Endothelial cell of umbilical vein (primary cell): ENCODE data around the gene GLRB. TPM values are rescaled to one million over a fixed set of nuclear protein-coding genes. Genes with fewer than 3 reads are reported as not detected.

Experiments used
- BruUV-seq: library from RNA; stranded (reverse); fragments of 400-500 nt; replicated peaks from 2 replicates; lab custom pipeline; 2021; lab: Mats Ljungman, UMichigan
- CTCF ChIA-PET: fragments of 300-600, 350-600 bp; sonication (Branson Sonifier 250); formaldehyde crosslinking; loops from one replicate; lab custom pipeline; 2021; ENCODE audit warnings: antibody characterized with exemption, inconsistent platforms; lab: Charles Lee
- POLR2A ChIA-PET: fragments of 300-600, 350-600 bp; sonication (Branson Sonifier 250); formaldehyde crosslinking; loops from one replicate; lab custom pipeline; 2021; ENCODE audit warnings: antibody characterized with exemption, inconsistent platforms; lab: Charles Lee
- DNase-seq: peaks from one replicate; pipeline ENCODE4 v3.0.0-alpha.2; 2011; ENCODE audit warnings: low read depth, low spot score
- FAIRE-seq: peaks from 2 replicates; lab custom pipeline; 2011; peaks lifted over from hg19 to GRCh38; lab: Jason Lieb, UNC
- H2AFZ ChIP-seq: 2 replicates; pipeline ENCODE4 v1.6.0; 2012; ENCODE audit warnings: low read depth, low read length, control low read depth, inconsistent platforms
- H3K27ac ChIP-seq: 2 replicates; pipeline ENCODE4 v1.5.1; 2011; ENCODE audit warnings: low read depth, mild to moderate bottlenecking, control low read depth, low read length, moderate library complexity; ENCODE audit not compliant: insufficient read depth
- H3K27me3 ChIP-seq, 2 experiments: 2 replicates each; pipeline versions ENCODE4 v1.6.0 to v1.6.1; 2011; ENCODE audit warnings: low read length in 2 of 2, mixed read lengths in 1 of 2; ENCODE audit not compliant: control insufficient read depth in 2 of 2, insufficient read depth in 2 of 2
- H3K36me3 ChIP-seq, 2 experiments: 2 replicates in 1 of 2; 3 replicates in 1 of 2; pipeline ENCODE4 v1.5.1; 2011; ENCODE audit warnings: low read length in 2 of 2, mild to moderate bottlenecking in 1 of 2, moderate library complexity in 1 of 2; ENCODE audit not compliant: control insufficient read depth in 2 of 2, insufficient read depth in 2 of 2; ENCODE audit errors: extremely low read depth in 1 of 2
- H3K4me1 ChIP-seq: 3 replicates; pipeline ENCODE4 v1.5.1; 2011; ENCODE audit warnings: mild to moderate bottlenecking, low read length; ENCODE audit not compliant: control insufficient read depth, insufficient read depth; ENCODE audit errors: extremely low read depth
- H3K4me2 ChIP-seq: 2 replicates; pipeline ENCODE4 v1.6.1; 2011; ENCODE audit warnings: low read length, control low read depth, mixed read lengths; ENCODE audit not compliant: insufficient read depth
- H3K4me3 ChIP-seq, 3 experiments: fragments of 200-600 bp in 1 of 3; sonication (generic), shearing (Covaris generic) in 1 of 3; replicated peaks in 1 of 3; 2 replicates each; pipeline ENCODE4 v1.5.1; 2011 to 2016; ENCODE audit warnings: control low read depth in 3 of 3, low read length in 3 of 3, mild to moderate bottlenecking in 2 of 3, inconsistent platforms in 1 of 3, low read depth in 1 of 3, moderate library complexity in 1 of 3; ENCODE audit not compliant: insufficient read depth in 1 of 3
- H3K79me2 ChIP-seq: 2 replicates; pipeline ENCODE4 v1.6.0; 2012; ENCODE audit warnings: low read length, inconsistent platforms; ENCODE audit not compliant: control insufficient read depth, insufficient read depth
- H3K9ac ChIP-seq: replicated peaks from 2 replicates; pipeline ENCODE3; 2011; ENCODE audit warnings: low read length, control low read depth; ENCODE audit not compliant: insufficient read depth; ENCODE audit errors: extremely low read depth
- H3K9me1 ChIP-seq: replicated peaks from 3 replicates; pipeline ENCODE4 v1.6.0; 2011; ENCODE audit warnings: mild to moderate bottlenecking, low read length; ENCODE audit not compliant: control insufficient read depth, insufficient read depth; ENCODE audit errors: extremely low read depth
- H3K9me3 ChIP-seq: replicated peaks from 2 replicates; pipeline ENCODE4 v1.5.1; 2012; ENCODE audit warnings: low read length, inconsistent platforms; ENCODE audit not compliant: control insufficient read depth, insufficient read depth
- H4K20me1 ChIP-seq: replicated peaks from 2 replicates; pipeline ENCODE3; 2011; ENCODE audit warnings: mild to moderate bottlenecking, low read length; ENCODE audit not compliant: control insufficient read depth, insufficient read depth; ENCODE audit errors: extremely low read depth
- EZH2 ChIP-seq: IDR thresholded peaks from 2 replicates; pipeline ENCODE4 v1.6.1; 2012; ENCODE audit warnings: borderline replicate concordance, low read depth, mild to moderate bottlenecking, moderate library complexity, low read length, inconsistent platforms; ENCODE audit not compliant: severe bottlenecking
- FOS ChIP-seq: IDR thresholded peaks from 2 replicates; pipeline ENCODE4 v1.6.1; 2011; ENCODE audit warnings: mild to moderate bottlenecking, low read length, moderate library complexity, borderline replicate concordance; ENCODE audit not compliant: insufficient read depth
- GATA2 ChIP-seq: IDR thresholded peaks from 2 replicates; pipeline ENCODE4 v1.7.0; 2011; ENCODE audit warnings: low read depth, mild to moderate bottlenecking, moderate library complexity, mixed read lengths, low read length; ENCODE audit not compliant: insufficient read length, insufficient read depth
- JUN ChIP-seq: IDR thresholded peaks from 2 replicates; pipeline ENCODE4 v1.6.1; 2011; ENCODE audit warnings: borderline replicate concordance, low read depth; ENCODE audit not compliant: insufficient read length, insufficient read depth
- MYC ChIP-seq: IDR thresholded peaks from one replicate; pipeline ENCODE4 v1.6.1; 2011; ENCODE audit warnings: mild to moderate bottlenecking, low read depth, low read length
- POLR2A ChIP-seq: IDR thresholded peaks from 2 replicates; pipeline ENCODE4 v1.6.1; 2012; ENCODE audit warnings: low read depth, mild to moderate bottlenecking, control low read depth, low read length
- POLR2AphosphoS5 ChIP-seq: IDR thresholded peaks from 2 replicates; pipeline ENCODE4 v1.6.1; 2012; ENCODE audit warnings: low read depth, mild to moderate bottlenecking, control low read depth, low read length, moderate library complexity; ENCODE audit not compliant: insufficient read depth
- dilution Hi-C: fragments of 300-500 bp; cut with MboI; formaldehyde crosslinking; loops from one replicate; pipeline ENCODE4 v1.15.0; 2019; ENCODE audit warnings: low sequenced_read_pairs; ENCODE audit not compliant: extremely low pct_ligation_motif_present
- intact Hi-C: fragments of 100-400 bp; cut with micrococcal nuclease; formaldehyde crosslinking; loops from one replicate; pipeline ENCODE4 v1.10.0; 2022
- polyA plus RNA-seq, 4 experiments: library from polyadenylated mRNA; depleted of rRNA in 3 of 4; stranded (reverse) in 3 of 4; unstranded in 1 of 4; fragments of >200 nt; gene quantifications; 2 replicates each; pipeline versions ENCODE4 v1.2.1 to v1.2.3, GENCODE V29; 2011 to 2012; ENCODE audit warnings: missing spikeins in 1 of 4
- total RNA-seq: library from RNA; stranded (reverse); gene quantifications from 2 replicates; pipeline ENCODE4 v1.2.3, GENCODE V29; 2021
- TF ChIP-seq, protein P1 (sequence below), 2 donors: IDR thresholded peaks; 1 replicate in 1 of 2; 2 replicates in 1 of 2; pipeline ENCODE4 v1.5.1; 2011; ENCODE audit warnings: low read length in 2 of 2, mild to moderate bottlenecking in 2 of 2, moderate library complexity in 2 of 2, control low read depth in 1 of 2, inconsistent platforms in 1 of 2, low read depth in 1 of 2; ENCODE audit not compliant: insufficient read depth in 1 of 2; ENCODE audit errors: extremely low read depth in 1 of 2
- TF ChIP-seq, protein P2 (sequence below): IDR thresholded peaks from 2 replicates; pipeline ENCODE4 v1.6.1; 2011; ENCODE audit not compliant: insufficient read depth, insufficient read length

The GLRB gene
- total and polyA plus RNA-seq, 2 donors (not counting 3 experiments of a cell fraction or from before 2014, with no cell fraction given): 3.8 to 5.7 TPM

DNA sequence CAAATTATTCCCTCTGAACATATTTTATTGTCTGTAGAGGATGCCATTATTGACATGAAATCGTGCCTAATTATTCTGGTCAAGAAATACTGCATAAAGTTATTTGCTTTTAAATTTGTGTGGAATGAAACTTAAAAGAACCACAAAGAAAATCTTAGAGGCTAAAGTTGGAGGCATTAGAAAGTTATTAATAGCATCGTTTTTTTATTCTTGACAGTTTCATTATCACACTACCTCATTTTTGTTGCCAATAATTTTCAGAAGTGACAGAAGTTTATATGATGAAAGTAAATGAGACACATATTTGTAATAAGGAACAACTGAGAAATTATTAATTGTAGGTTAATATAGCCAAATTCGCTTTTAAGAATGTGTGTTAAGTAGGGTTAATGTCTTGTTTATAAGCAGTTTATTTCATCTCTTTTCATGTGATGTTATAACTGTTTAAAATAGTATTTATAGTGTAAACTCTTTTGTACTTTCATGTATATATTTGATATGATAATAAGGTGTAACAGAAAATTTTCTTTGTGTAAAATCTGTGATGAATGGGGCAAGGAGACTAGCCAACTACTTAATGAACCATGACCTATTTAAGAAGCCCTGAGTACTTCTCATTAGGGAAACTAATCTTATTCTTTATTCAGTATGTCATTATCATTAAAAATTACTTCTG lies 90.1 kb downstream of the GLRB start:
- no peak overlapping the region for H3K27ac ChIP-seq
- H3K4me3 ChIP-seq: no peak overlapping the region
- TF ChIP-seq JUN (no peak), POLR2A (no peak), EZH2 (no peak), GATA2 (no peak), POLR2AphosphoS5 (no peak), MYC (no peak), FOS (no peak)
- TF ChIP-seq, protein P1, sequence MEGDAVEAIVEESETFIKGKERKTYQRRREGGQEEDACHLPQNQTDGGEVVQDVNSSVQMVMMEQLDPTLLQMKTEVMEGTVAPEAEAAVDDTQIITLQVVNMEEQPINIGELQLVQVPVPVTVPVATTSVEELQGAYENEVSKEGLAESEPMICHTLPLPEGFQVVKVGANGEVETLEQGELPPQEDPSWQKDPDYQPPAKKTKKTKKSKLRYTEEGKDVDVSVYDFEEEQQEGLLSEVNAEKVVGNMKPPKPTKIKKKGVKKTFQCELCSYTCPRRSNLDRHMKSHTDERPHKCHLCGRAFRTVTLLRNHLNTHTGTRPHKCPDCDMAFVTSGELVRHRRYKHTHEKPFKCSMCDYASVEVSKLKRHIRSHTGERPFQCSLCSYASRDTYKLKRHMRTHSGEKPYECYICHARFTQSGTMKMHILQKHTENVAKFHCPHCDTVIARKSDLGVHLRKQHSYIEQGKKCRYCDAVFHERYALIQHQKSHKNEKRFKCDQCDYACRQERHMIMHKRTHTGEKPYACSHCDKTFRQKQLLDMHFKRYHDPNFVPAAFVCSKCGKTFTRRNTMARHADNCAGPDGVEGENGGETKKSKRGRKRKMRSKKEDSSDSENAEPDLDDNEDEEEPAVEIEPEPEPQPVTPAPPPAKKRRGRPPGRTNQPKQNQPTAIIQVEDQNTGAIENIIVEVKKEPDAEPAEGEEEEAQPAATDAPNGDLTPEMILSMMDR (IDR thresholded peaks at IDR 0.05; ENCODE audit: extremely low read depth in 1 of 2, insufficient read depth in 1 of 2, low read depth in 1 of 2, low read length in 2 of 2): no peak
- TF ChIP-seq, protein P2, sequence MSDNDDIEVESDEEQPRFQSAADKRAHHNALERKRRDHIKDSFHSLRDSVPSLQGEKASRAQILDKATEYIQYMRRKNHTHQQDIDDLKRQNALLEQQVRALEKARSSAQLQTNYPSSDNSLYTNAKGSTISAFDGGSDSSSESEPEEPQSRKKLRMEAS: no peak
- no peaks in the 10 kb centered on the region for H3K9me1 ChIP-seq
- H3K4me1 ChIP-seq: no peaks in the 10 kb centered on the region
- FAIRE-seq (no peak), DNase-seq (no peak)
- H3K4me2 ChIP-seq: no peak overlapping the region
- POLR2A ChIA-PET: no interaction called here
- no peaks in the 10 kb centered on the region for H3K9me3 ChIP-seq
- intact Hi-C loops (no loop called here), dilution Hi-C loops (no loop called here)
- H4K20me1 ChIP-seq: no peaks in the 10 kb centered on the region
- no TSS peak for BruUV-seq
- H3K79me2 ChIP-seq: no peaks in the 10 kb centered on the region
- H3K9ac ChIP-seq: no peak overlapping the region
- no peak overlapping the region for H2AFZ ChIP-seq
- CTCF ChIA-PET: no interaction called here
- no peaks in the 10 kb centered on the region for H3K27me3 ChIP-seq
- H3K36me3 ChIP-seq: no peaks in the 10 kb centered on the region
